HG02943 (cell line): Measurements from ENCODE around the gene RPLP1.

Experiments
- ATAC-seq: cut with Tn5 transposase; IDR thresholded peaks from one replicate; pipeline ENCODE4 v1.9.1; 2021; ENCODE audit warnings: mild to moderate bottlenecking, low read depth, moderate library complexity; ENCODE audit not compliant: unreplicated experiment

Gene RPLP1

GRCh38 chr15:69493406-69493805 is 40.8 kb downstream of the RPLP1 start:
- ATAC-seq = no peak

- ATAC-seq = no peak
Observed at GRCh38 chr15:69496001-69496400, 43.4 kb downstream of the RPLP1 start.

- ATAC-seq = no peak
Observed at GRCh38 chr15:69497076-69497475, 44.5 kb downstream of the RPLP1 start.

- ATAC-seq = no peak
Observed at GRCh38 chr15:69497667-69498066, 45.0 kb downstream of the RPLP1 start.

GRCh38 chr15:69498282-69498681 is 45.7 kb downstream of the RPLP1 start:
- ATAC-seq = no peak

GRCh38 chr15:69498987-69499386 is 46.4 kb downstream of the RPLP1 start:
- no peak for ATAC-seq

GRCh38 chr15:69499521-69500211 is 47.0 kb downstream of the RPLP1 start:
- ATAC-seq = no peak

- ATAC-seq = no peak
Observed at GRCh38 chr15:69500339-69500738, 47.7 kb downstream of the RPLP1 start.

GRCh38 chr15:69501456-69501855 is 48.8 kb downstream of the RPLP1 start:
- ATAC-seq = no peak

- no peak for ATAC-seq
Observed at GRCh38 chr15:69502470-69503045, 49.9 kb downstream of the RPLP1 start.

- no peak for ATAC-seq
Observed at GRCh38 chr15:69504352-69505040, 51.9 kb downstream of the RPLP1 start.
